SK-N-SH treated with all-trans-retinoic acid at 6 μM for 48 hours (cell line): ENCODE data around the gene RAPGEF1.

Source experiments
- ARNTL ChIP-seq: fragments of 450-650 bp; formaldehyde crosslinking; IDR thresholded peaks from 2 replicates; pipeline ENCODE4 v1.5.0; 2020; ENCODE audit warnings: low read depth, mild to moderate bottlenecking, moderate library complexity, borderline replicate concordance
- ESRRG ChIP-seq: fragments of 250-450 bp; sonication (Bioruptor Pico); IDR thresholded peaks from 2 replicates; pipeline ENCODE4 v1.6.1; 2021; ENCODE audit warnings: mild to moderate bottlenecking
- ISL1 ChIP-seq: fragments of 250-450 bp; sonication (Bioruptor Pico); IDR thresholded peaks from 2 replicates; pipeline ENCODE4 v2.1.2; 2022; ENCODE audit warnings: mild to moderate bottlenecking, moderate library complexity
- OSR1 ChIP-seq: fragments of 250-450 bp; sonication (Bioruptor Pico); IDR thresholded peaks from 2 replicates; pipeline ENCODE4 v1.8.0; 2022; ENCODE audit warnings: moderate library complexity, mild to moderate bottlenecking, inconsistent platforms
- RARB ChIP-seq: fragments of 250-450 bp; sonication (Bioruptor Pico); IDR thresholded peaks from 2 replicates; pipeline ENCODE4 v1.8.0; 2021; ENCODE audit warnings: mild to moderate bottlenecking, moderate library complexity
- TCF4 ChIP-seq: fragments of 250-450 bp; sonication (Bioruptor Pico); IDR thresholded peaks from 2 replicates; pipeline ENCODE4 v1.8.0; 2021; ENCODE audit warnings: mild to moderate bottlenecking, moderate library complexity, borderline replicate concordance
- TOX ChIP-seq: fragments of 250-450 bp; sonication (Bioruptor Pico); IDR thresholded peaks from 2 replicates; pipeline ENCODE4 v1.8.0; 2021; ENCODE audit warnings: mild to moderate bottlenecking, moderate library complexity, borderline replicate concordance
- ZC3H10 ChIP-seq: fragments of 250-450 bp; sonication (Bioruptor Pico); IDR thresholded peaks from 2 replicates; pipeline ENCODE4 v1.5.1; 2021; ENCODE audit warnings: mild to moderate bottlenecking, moderate library complexity
- ZFP30 ChIP-seq: fragments of 450-650 bp; formaldehyde crosslinking; IDR thresholded peaks from 2 replicates; pipeline ENCODE4 v1.5.0; 2022; ENCODE audit warnings: mild to moderate bottlenecking, moderate library complexity
- TF ChIP-seq, protein P1 (sequence below): fragments of 250-450 bp; sonication (Bioruptor Pico); IDR thresholded peaks from 2 replicates; pipeline ENCODE4 v1.5.1; 2020; ENCODE audit warnings: low read depth, mild to moderate bottlenecking, moderate library complexity
- TF ChIP-seq, protein P2 (sequence below): fragments of 250-450 bp; sonication (Bioruptor Pico); IDR thresholded peaks from 2 replicates; pipeline ENCODE4 v1.5.0; 2020; ENCODE audit warnings: mild to moderate bottlenecking, moderate library complexity
- TF ChIP-seq, protein P3 (sequence below): fragments of 250-450 bp; sonication (Bioruptor Pico); IDR thresholded peaks from 2 replicates; pipeline ENCODE4 v1.8.0; 2020; ENCODE audit warnings: mild to moderate bottlenecking, moderate library complexity, borderline replicate concordance

DNA sequence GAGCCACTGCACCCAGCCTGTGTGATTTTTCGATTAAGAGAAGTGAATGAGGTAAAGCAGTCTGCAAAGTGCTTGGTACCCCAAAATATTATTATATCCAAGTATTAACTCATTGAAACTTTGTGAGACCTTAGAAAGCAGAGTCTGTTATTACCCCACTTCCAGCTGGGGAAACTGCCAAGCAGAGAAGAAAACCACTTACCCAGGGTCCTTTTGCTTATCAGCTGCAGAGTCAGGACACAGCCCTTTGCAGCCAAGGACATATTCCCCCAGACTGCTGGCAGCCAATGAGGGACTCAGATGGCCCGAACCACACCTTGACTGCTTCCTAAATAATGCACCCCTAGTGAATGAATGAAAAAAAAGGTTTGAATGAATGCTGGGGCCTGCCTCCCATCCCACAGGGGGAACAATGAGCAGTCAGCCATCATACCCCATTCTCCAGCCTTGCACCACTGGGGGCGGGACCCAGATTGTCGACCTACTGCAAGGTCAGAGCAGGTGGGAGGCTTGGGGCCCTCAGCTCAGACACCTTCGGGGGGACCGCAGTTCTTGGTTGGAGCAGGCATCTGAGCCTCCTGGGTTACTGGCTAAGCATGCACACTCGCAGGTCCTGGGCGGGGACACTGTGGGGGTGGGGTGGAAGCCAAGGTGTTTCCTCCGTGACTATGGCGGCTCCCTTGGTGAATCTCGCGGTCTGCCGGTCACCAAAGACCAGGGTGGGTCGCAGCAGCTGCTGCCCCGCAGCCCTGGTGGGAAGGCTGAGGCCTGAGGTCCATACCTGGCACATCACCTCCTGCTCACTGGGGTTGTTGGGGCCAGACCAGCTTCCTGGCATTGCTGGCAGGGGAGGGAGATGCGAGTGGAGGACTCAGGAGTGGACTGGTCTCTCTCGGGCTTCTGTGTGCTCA lies 164.9 kb downstream of the RAPGEF1 start:
- TF ChIP-seq ISL1 (CRISPR knock-in tag) (no peak), TOX (no peak), ESRRG (CRISPR knock-in tag) (no peak), TCF4 (CRISPR knock-in tag) (no peak), ZFP30 (no peak), OSR1 (CRISPR knock-in tag) (no peak), ZC3H10 (no peak), RARB (CRISPR knock-in tag) (no peak), ARNTL (CRISPR knock-in tag) (no peak)
- TF ChIP-seq, protein P1, sequence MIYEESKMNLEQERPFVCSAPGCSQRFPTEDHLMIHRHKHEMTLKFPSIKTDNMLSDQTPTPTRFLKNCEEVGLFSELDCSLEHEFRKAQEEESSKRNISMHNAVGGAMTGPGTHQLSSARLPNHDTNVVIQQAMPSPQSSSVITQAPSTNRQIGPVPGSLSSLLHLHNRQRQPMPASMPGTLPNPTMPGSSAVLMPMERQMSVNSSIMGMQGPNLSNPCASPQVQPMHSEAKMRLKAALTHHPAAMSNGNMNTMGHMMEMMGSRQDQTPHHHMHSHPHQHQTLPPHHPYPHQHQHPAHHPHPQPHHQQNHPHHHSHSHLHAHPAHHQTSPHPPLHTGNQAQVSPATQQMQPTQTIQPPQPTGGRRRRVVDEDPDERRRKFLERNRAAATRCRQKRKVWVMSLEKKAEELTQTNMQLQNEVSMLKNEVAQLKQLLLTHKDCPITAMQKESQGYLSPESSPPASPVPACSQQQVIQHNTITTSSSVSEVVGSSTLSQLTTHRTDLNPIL (CRISPR knock-in tag), result no peak
- TF ChIP-seq, protein P2, sequence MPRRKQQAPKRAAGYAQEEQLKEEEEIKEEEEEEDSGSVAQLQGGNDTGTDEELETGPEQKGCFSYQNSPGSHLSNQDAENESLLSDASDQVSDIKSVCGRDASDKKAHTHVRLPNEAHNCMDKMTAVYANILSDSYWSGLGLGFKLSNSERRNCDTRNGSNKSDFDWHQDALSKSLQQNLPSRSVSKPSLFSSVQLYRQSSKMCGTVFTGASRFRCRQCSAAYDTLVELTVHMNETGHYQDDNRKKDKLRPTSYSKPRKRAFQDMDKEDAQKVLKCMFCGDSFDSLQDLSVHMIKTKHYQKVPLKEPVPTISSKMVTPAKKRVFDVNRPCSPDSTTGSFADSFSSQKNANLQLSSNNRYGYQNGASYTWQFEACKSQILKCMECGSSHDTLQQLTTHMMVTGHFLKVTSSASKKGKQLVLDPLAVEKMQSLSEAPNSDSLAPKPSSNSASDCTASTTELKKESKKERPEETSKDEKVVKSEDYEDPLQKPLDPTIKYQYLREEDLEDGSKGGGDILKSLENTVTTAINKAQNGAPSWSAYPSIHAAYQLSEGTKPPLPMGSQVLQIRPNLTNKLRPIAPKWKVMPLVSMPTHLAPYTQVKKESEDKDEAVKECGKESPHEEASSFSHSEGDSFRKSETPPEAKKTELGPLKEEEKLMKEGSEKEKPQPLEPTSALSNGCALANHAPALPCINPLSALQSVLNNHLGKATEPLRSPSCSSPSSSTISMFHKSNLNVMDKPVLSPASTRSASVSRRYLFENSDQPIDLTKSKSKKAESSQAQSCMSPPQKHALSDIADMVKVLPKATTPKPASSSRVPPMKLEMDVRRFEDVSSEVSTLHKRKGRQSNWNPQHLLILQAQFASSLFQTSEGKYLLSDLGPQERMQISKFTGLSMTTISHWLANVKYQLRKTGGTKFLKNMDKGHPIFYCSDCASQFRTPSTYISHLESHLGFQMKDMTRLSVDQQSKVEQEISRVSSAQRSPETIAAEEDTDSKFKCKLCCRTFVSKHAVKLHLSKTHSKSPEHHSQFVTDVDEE (CRISPR knock-in tag), result no peak
- TF ChIP-seq, protein P3, sequence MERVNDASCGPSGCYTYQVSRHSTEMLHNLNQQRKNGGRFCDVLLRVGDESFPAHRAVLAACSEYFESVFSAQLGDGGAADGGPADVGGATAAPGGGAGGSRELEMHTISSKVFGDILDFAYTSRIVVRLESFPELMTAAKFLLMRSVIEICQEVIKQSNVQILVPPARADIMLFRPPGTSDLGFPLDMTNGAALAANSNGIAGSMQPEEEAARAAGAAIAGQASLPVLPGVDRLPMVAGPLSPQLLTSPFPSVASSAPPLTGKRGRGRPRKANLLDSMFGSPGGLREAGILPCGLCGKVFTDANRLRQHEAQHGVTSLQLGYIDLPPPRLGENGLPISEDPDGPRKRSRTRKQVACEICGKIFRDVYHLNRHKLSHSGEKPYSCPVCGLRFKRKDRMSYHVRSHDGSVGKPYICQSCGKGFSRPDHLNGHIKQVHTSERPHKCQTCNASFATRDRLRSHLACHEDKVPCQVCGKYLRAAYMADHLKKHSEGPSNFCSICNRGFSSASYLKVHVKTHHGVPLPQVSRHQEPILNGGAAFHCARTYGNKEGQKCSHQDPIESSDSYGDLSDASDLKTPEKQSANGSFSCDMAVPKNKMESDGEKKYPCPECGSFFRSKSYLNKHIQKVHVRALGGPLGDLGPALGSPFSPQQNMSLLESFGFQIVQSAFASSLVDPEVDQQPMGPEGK (CRISPR knock-in tag), result no peak
